HepG2 (cell line): ENCODE data around the gene MPP3. TPM values are rescaled to one million over a fixed set of nuclear protein-coding genes. Genes with fewer than 3 reads are reported as not detected.

Experiments
- ATAC-seq: fragments of 200-7000 bp; cut with Tn5 transposase; 3 replicates; pipeline ENCODE4 v1.9.1; 2020; ENCODE audit warnings: mild to moderate bottlenecking, moderate library complexity
- BruUV-seq: library from RNA; stranded (reverse); fragments of 400-500 nt; replicated peaks from 2 replicates; lab custom pipeline; 2021; lab: Mats Ljungman, UMichigan
- CTCF ChIA-PET: fragments of 300-600 bp; formaldehyde crosslinking; extraction: SDS; loops from one replicate; lab custom pipeline; 2021; ENCODE audit warnings: low total read pairs, inconsistent platforms, low intra/inter-chr PET ratio; lab: Yijun Ruan, JAX
- POLR2A ChIA-PET: fragments of 350-600 bp; sonication (Branson Sonifier 250); formaldehyde crosslinking; loops from one replicate; lab custom pipeline; 2020; ENCODE audit warnings: antibody characterized with exemption, inconsistent platforms; lab: Yijun Ruan, JAX
- DNase-seq: peaks from one replicate; pipeline ENCODE4 v3.0.0-alpha.2; 2015; ENCODE audit warnings: low spot score
- FAIRE-seq: peaks from 3 replicates; lab custom pipeline; 2011; peaks lifted over from hg19 to GRCh38; lab: Jason Lieb, UNC
- H2AFZ ChIP-seq: one replicate; pipeline ENCODE4 v1.6.1; 2011; ENCODE audit warnings: low read length, inconsistent platforms
- H3K27ac ChIP-seq: fragments of 300-600 bp; 3 replicates; pipeline ENCODE4 v1.8.0; 2011; ENCODE audit warnings: mixed run types, mild to moderate bottlenecking, mixed read lengths, low read length, inconsistent platforms; ENCODE audit not compliant: insufficient read depth; ENCODE audit errors: extremely low read length
- H3K27me3 ChIP-seq, 2 experiments: fragments of 200-600 bp in 1 of 2; 2 replicates in 1 of 2; 3 replicates in 1 of 2; pipeline versions ENCODE4 v1.6.0 to v1.8.0; 2011; ENCODE audit warnings: low read length in 2 of 2, mild to moderate bottlenecking in 2 of 2, moderate library complexity in 2 of 2, inconsistent platforms in 1 of 2; ENCODE audit not compliant: insufficient read depth in 2 of 2, control insufficient read depth in 1 of 2
- H3K36me3 ChIP-seq, 2 experiments: fragments of 200-600 bp in 1 of 2; replicated peaks in 1 of 2; 2 replicates in 1 of 2; 3 replicates in 1 of 2; pipeline versions ENCODE4 v1.5.1 to v1.8.0; 2011; ENCODE audit warnings: low read length in 2 of 2, inconsistent platforms in 1 of 2; ENCODE audit not compliant: insufficient read depth in 2 of 2, control insufficient read depth in 1 of 2
- H3K4me1 ChIP-seq: 2 replicates; pipeline ENCODE4 v1.5.1; 2012; ENCODE audit warnings: low read length, inconsistent platforms; ENCODE audit not compliant: insufficient read depth
- H3K4me2 ChIP-seq: 2 replicates; pipeline ENCODE4 v1.6.0; 2011; ENCODE audit warnings: low read depth, low read length, inconsistent platforms
- H3K4me3 ChIP-seq, 3 experiments: fragments of 200-600 bp in 1 of 3; sonication (generic), shearing (Covaris generic) in 1 of 3; replicated peaks in 1 of 3; 2 replicates each; pipeline ENCODE4 v1.5.1; 2011 to 2016; ENCODE audit warnings: low read length in 3 of 3, inconsistent platforms in 2 of 3, low read depth in 2 of 3, mild to moderate bottlenecking in 2 of 3, control low read depth in 1 of 3, mixed read lengths in 1 of 3; ENCODE audit not compliant: insufficient read depth in 1 of 3
- H3K79me2 ChIP-seq: one replicate; pipeline ENCODE4 v1.6.1; 2011; ENCODE audit warnings: low read length, inconsistent platforms; ENCODE audit not compliant: insufficient read depth
- H3K9ac ChIP-seq: 2 replicates; pipeline ENCODE4 v1.6.0; 2011; ENCODE audit warnings: mild to moderate bottlenecking, low read depth, low read length, inconsistent platforms; ENCODE audit not compliant: insufficient read depth
- H3K9me3 ChIP-seq: 2 replicates; pipeline ENCODE4 v1.5.1; 2012; ENCODE audit warnings: mild to moderate bottlenecking, low read length
- H4K20me1 ChIP-seq: 2 replicates; pipeline ENCODE4 v1.6.0; 2011; ENCODE audit warnings: inconsistent platforms, mild to moderate bottlenecking, low read length, moderate library complexity; ENCODE audit not compliant: insufficient read depth
- ADNP ChIP-seq: sonication (generic); formaldehyde crosslinking; IDR thresholded peaks from 2 replicates; pipeline ENCODE4 v1.4.0; 2020; ENCODE audit warnings: missing genetic modification reagents
- KLF12 ChIP-seq: sonication (generic); formaldehyde crosslinking; IDR thresholded peaks from 2 replicates; pipeline ENCODE4 v1.4.0; 2020; ENCODE audit warnings: missing genetic modification reagents, borderline replicate concordance
- KLF16 ChIP-seq, 2 experiments: sonication (generic) in 1 of 2; formaldehyde crosslinking in 1 of 2; IDR thresholded peaks; 2 replicates each; pipeline versions ENCODE4 v1.6.1 to v1.8.0; 2016 to 2023; ENCODE audit warnings: missing genetic modification reagents in 2 of 2, missing compliant biosample characterization in 1 of 2
- NAIF1 ChIP-seq: sonication (generic); formaldehyde crosslinking; IDR thresholded peaks from 2 replicates; pipeline ENCODE4 v1.5.0; 2020; ENCODE audit warnings: mild to moderate bottlenecking, missing genetic modification reagents, borderline replicate concordance
- NR2F1 ChIP-seq, 2 experiments: fragments of 450-650 bp in 1 of 2; formaldehyde crosslinking in 1 of 2; IDR thresholded peaks; 2 replicates each; pipeline versions ENCODE4 v1.5.0 to v1.6.1; 2016 to 2020; ENCODE audit warnings: mild to moderate bottlenecking in 1 of 2, missing compliant biosample characterization in 1 of 2, missing genetic modification reagents in 1 of 2, moderate library complexity in 1 of 2
- SMC3 ChIP-seq: IDR thresholded peaks from 2 replicates; pipeline ENCODE4 v1.6.1; 2011; ENCODE audit warnings: low read length, improper control_type of control experiment
- ZKSCAN8 ChIP-seq: IDR thresholded peaks from 2 replicates; pipeline ENCODE4 v1.6.1; 2016; ENCODE audit warnings: borderline replicate concordance, missing genetic modification reagents, missing compliant biosample characterization
- ZMAT3 ChIP-seq: sonication (generic); formaldehyde crosslinking; conservative IDR thresholded peaks from 2 replicates; pipeline ENCODE4 v1.7.0; 2021; ENCODE audit warnings: missing genetic modification reagents
- ZNF207 ChIP-seq: fragments of 450-650 bp; IDR thresholded peaks from 2 replicates; pipeline ENCODE4 v1.6.1; 2016; ENCODE audit warnings: antibody characterized with exemption, borderline replicate concordance
- ZNF747 ChIP-seq: sonication (generic); formaldehyde crosslinking; IDR thresholded peaks from 2 replicates; pipeline ENCODE4 v1.8.1; 2023; ENCODE audit warnings: missing genetic modification reagents, mild to moderate bottlenecking, borderline replicate concordance
- WGBS: methylation state at CpG from one replicate; pipeline ENCODE4 v1.1.6; 2017; ENCODE audit warnings: low lambda C conversion rate; 5-methylcytosine and 5-hydroxymethylcytosine counted together
- in situ Hi-C: cut with HindIII; loops from 2 replicates; pipeline ENCODE4 v1.10.0; 2017; ENCODE audit warnings: low pct_unique_long_range_greater_than_20kb; ENCODE audit not compliant: extremely low pct_ligation_motif_present
- intact Hi-C: fragments of 100-400 bp; cut with micrococcal nuclease; formaldehyde crosslinking; loops from one replicate; pipeline ENCODE4 v1.10.0; 2022; ENCODE audit not compliant: unreplicated experiment
- polyA plus RNA-seq, 8 experiments: library from polyadenylated mRNA; depleted of rRNA in 3 of 8; stranded (reverse) in 7 of 8; unstranded in 1 of 8; fragments of >200 nt; fragmentation: Illumina TruSeq in 4 of 8; extraction: Trizol in 4 of 8; gene quantifications; 2 replicates each; pipeline versions ENCODE4 v1.2.1 to v1.2.3, GENCODE V29; 2011 to 2016; ENCODE audit warnings: low read depth in 4 of 8, missing spikeins in 1 of 8, mixed read lengths in 1 of 8; ENCODE audit not compliant: insufficient read depth in 1 of 8
- total RNA-seq, 5 experiments: library from RNA; depleted of rRNA; stranded (reverse); fragments of >200 nt; fragmentation: Illumina TruSeq; extraction: Trizol; gene quantifications; 2 replicates each; pipeline ENCODE4 v1.2.3, GENCODE V29; 2016; ENCODE audit warnings: low read depth in 1 of 5

The MPP3 gene
- total and polyA plus RNA-seq, 2 of the 13 experiments (the other 11 are each of a cell fraction or from before 2014, with no cell fraction given): 0.91 to 1.8 TPM

GRCh38 chr17:43855061-43855460 lies 22.1 kb upstream of the MPP3 start (continued):
- TF ChIP-seq NR2F1 (CRISPR knock-in tag; IDR thresholded peaks at IDR 0.05) (no peak), KLF12 (CRISPR knock-in tag) (no peak), ZKSCAN8 (CRISPR knock-in tag) (no peak), ADNP (CRISPR knock-in tag) (no peak), NAIF1 (CRISPR knock-in tag) (no peak), ZMAT3 (CRISPR knock-in tag) (no peak), ZNF207 (no peak), ZNF747 (CRISPR knock-in tag) (no peak)

- no TSS peak for BruUV-seq
- Histone ChIP-seq H3K4me2 (no peak overlapping the region), H3K79me2 (no peaks in the 10 kb centered on the region), H3K9me3 (no peaks in the 10 kb centered on the region), H3K36me3 (no peaks in the 10 kb centered on the region), H4K20me1 (no peaks in the 10 kb centered on the region), H3K4me3 (no peak overlapping the region), H3K27me3 (peaks cover 8 to 72% of the 10 kb centered on the region in 2 experiments; a peak in 3 of 5 replicates), H3K27ac (no peak overlapping the region), H3K4me1 (peaks cover 6% of the 10 kb centered on the region; the same call in 1 of the 2 replicates), H3K9ac (no peak overlapping the region), H2AFZ (no peak overlapping the region)
- CTCF ChIA-PET: no interaction called here
- POLR2A ChIA-PET: no interaction called here
- 10% methylated on average over 2 of the region's 8 CpGs for WGBS
- in situ Hi-C loops (no loop called here), intact Hi-C loops (no loop called here)
- TF ChIP-seq KLF16 (CRISPR knock-in tag; IDR thresholded peaks at IDR 0.05): no peak
- TF ChIP-seq SMC3: no peak
- DNase-seq (no peak), ATAC-seq (no peak), FAIRE-seq (no peak)
These were observed 21.6 kb upstream of the MPP3 start for GRCh38 chr17:43854498-43854897.
